Iris pigment epithelial cell (primary cell): ENCODE data around the gene IFT57.
A peak's percentile ranks its signal among the peaks of the same experiment; 100 is the strongest.
"Not testable (repeated sequence)": the region's sequence is repeated elsewhere in the genome, so short reads cannot be mapped to it uniquely, and the experiment has no call there.

Source experiments
- DNase-seq: peaks from one replicate; pipeline ENCODE4 v3.0.0-alpha.2; 2011; ENCODE audit warnings: low read depth

Gene IFT57, protein sequence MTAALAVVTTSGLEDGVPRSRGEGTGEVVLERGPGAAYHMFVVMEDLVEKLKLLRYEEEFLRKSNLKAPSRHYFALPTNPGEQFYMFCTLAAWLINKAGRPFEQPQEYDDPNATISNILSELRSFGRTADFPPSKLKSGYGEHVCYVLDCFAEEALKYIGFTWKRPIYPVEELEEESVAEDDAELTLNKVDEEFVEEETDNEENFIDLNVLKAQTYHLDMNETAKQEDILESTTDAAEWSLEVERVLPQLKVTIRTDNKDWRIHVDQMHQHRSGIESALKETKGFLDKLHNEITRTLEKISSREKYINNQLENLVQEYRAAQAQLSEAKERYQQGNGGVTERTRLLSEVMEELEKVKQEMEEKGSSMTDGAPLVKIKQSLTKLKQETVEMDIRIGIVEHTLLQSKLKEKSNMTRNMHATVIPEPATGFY

DNA sequence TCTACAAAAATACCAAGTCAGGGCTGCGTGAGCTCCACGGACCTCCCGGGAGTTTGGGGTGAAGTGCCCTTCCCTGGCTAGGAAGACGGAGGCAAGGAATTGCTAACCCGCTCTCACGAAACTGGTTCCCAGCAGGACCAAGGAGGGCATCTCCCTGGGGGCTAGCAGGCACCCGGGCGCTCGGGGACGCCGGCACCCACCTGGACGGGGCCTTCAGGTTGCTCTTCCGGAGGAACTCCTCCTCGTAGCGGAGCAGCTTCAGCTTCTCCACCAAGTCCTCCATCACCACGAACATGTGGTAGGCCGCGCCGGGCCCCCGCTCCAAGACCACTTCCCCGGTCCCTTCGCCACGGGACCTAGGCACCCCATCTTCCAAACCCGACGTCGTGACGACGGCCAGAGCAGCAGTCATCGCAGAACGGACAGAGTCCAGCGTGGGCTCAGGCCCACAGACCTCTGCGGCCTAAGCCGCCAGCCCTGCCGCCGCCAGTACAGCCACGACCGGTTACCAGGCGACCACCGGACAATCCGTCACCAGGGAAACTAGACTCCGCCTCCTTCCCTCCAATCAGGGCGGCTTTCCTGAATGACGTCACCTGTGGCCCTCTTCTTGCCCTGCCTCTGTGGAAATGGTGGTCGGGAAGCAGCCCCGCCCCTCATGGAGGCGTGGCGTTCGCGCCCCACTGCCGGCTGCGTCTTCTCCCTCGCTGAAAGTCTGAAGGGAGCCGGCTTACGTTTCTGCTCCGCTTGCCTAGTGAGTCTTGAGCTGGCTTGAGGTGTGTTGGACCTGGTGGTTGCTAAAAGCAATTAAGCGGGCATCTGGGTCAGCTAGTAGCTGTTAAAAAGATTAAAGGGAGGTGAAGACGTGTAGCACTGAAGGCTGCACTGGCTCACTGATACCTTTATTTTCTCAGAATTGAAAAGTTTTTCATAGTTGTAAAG lies at the start of gene IFT57:
IFT57 (minus strand) TSS at position 514 of the 942 bp plus-strand sequence; CDS start at position 412, 102 bp downstream.
- DNase-seq, result peak; percentile 98

DNA sequence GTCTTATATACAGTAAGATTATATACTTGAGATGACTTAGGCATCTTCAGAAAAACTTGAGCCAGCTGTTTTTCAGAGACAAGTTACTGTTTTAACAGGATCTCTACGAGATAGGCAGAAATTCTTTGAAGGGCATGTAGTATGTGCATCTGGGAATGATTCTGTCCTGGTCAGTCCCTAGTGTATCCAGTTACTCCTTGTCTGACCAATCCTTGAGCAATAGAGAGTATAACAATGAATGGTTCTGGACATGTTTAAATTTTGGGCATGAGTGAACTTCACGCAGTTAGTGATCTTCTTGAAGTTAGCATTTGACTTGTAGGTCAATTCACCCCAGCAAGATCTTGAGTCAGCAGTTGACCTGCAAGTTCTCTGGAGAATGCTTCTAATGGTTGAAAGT lies 49.4 kb upstream of the IFT57 start:
- DNase-seq, result no peak

DNA sequence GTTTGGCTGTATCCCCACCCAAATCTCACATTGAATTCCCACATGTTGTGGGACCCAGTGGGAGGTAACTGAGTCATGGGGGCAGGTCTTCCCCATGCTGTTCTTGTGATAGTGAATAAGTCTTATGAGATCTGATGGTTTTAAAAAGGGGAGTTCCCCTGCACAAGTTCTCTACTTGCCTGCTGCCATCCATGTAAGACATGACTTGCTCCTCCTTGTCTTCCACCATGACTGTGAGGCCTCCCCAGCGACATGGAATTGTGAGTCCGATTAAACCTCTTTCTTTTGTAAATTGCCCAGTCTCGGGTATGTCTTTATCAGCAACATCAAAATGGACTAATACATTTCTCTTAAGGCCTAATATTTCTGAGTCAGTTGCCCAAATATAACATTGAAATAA lies 46.0 kb upstream of the IFT57 start:
- DNase-seq, result not testable (repeated sequence)

DNA sequence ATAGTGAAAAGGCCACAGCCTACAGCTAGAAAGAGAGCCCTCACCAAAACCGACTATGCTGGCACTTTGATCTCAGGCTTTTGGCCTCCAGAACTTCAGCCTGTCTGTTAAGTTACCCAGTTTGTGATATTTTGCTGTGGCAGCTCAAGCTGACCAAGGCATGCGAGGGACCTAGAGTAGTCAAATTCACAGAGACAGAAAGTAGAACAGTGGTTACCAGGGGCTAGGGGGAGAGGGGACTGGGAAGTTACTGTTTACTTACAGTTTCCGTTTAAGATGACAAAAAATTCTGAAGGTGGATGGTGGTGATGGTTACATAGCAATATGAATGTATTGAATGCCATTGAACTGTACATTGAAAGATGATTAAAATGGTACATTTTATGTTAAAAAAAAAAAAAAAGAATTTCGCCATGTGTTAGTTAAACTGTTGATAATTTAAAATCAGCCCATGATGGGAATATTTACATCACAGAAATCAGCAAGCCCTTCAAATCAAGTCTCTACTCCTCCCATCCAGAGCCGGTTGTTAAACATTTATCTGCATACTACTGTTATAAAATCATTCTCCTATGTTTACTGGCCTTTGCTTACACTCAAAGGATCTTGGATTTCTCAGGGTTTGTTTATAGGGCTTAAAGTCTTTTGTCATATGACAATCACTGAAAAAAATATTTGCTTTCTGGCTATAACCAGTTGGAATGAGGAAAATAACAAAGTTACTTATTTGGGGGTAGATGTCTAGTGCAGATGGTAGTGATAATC lies 42.5 kb upstream of the IFT57 start:
- not testable (repeated sequence) for DNase-seq

DNA sequence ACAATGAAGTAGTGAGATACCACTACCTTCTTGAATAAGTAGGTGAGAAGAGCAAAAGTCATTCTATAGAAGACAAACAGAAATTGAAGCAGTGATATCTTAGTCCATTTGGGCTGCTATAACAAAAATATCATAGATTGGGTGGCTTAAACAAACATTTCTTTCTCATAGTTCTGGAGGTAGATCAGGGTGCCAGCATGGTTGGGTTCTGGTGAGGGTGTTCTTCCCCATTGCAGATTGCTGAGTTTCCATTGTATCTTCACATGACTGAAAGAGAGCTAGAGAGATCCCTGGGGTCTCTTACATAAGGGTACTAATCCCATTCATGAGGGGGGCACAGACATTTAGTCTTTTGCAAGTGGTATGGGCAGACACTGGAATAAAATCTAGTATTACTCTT lies 32.9 kb upstream of the IFT57 start:
- no peak for DNase-seq

DNA sequence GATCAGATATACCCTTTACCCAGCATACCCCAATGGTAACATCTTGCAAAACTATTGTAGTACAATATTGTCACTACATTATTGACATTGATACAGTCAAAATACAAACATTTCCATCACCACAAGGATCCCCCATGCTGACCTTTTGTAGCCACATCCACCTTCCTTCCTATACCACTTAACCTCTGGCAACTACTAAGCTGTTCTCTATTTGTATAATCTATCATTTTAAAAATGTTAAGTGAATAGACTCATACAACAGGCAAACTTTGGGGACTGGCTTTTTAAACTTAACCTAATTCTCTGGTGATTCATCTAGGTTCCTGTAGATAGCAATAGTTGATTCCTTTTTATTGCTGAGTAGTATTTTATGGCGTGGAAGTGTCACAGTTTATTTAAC lies 29.6 kb upstream of the IFT57 start:
- DNase-seq, result no peak

DNA sequence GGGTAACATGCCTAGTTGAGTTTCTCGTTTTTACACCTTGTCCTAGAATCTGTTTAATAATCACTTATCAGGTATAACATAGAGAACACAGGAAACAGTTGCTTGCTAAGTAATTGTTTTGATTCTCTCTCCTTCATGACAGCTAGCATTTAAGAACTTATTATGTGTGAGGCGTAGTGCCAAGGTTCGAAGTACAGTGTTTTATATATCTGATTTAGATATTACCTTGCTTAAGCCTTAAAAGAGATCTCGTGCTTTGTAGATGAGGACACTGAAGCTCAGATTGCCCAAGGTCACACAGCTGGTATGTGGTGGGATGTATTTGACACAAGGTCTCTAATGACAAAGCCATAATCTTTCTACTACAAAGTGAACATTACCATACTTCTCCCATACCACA lies 29.0 kb upstream of the IFT57 start:
- no peak for DNase-seq

DNA sequence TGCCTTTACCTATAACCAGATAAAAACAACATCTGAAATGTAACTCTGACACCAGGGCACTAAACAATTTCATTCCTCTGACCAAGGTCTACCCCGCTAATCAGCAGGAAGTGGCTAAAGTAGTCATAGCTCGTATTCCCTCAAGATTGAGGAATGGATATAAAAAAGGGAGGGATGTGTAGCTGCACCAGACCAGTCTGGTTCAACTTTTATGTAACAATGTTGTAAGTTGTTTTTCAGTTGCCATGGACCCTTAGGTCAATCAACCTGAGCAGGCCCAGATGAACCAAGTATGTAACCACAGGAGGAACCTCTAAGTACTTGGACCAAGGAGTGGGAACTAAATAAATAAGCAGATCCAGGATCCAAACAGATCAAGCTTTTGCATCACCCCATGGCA lies 28.4 kb upstream of the IFT57 start:
- peak; percentile 11 for DNase-seq

DNA sequence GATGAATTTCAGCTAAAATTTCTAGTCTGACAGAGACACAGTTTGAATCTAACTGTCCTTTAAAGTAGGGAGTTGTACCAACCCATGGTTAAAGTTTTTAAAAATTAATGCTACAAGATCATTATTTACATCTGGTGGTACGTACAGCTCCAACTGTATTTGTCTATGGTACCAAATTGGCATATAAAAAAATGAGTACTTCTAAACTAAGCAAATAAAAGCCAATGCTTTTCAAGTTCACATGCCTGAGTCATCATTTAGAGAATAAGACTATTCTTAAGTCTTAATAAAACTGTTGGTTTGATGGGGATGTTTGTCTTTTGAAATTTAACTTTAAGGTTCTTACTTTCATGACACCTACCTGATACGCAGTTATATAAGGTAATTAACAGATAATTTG lies 21.0 kb upstream of the IFT57 start:
- no peak for DNase-seq

DNA sequence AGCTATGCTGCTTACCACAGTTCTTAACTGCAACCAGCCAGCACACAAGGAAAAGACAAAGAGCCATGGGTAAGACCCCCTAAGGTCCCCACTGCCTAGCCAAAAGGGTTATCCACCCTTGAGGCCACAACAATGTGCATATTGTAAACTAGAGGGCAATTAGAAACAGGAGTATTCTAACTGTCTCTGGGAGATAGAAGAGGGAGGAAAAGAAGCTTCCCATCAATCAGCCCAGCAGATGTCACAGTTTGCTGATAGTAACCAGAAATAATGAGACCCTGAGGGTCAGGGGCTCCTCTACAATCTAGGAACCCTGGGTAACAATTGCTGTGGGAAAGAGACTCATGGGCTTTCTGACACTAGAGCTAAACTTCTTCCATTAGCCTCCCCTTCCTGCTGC lies 20.6 kb upstream of the IFT57 start:
- no peak for DNase-seq

DNA sequence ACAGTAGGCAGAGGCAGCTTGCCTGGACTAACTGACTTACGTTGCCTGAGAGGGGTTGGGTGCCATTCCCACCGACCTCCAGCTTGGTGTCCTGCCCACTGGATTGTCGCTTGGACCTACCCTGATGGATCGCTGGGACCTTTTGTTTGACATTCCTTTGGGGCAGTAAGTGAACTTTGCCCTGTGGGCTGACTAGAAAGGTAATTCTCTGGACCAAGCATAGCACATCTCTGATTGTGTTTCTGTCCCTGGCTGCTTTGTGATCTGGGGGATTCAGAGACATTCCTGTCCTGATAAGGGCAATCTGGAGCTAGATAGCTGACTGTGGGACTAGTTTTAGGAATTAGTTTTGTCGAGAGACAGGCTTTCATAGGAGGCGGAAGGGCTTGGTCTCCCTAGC lies 19.5 kb upstream of the IFT57 start:
- no peak for DNase-seq

DNA sequence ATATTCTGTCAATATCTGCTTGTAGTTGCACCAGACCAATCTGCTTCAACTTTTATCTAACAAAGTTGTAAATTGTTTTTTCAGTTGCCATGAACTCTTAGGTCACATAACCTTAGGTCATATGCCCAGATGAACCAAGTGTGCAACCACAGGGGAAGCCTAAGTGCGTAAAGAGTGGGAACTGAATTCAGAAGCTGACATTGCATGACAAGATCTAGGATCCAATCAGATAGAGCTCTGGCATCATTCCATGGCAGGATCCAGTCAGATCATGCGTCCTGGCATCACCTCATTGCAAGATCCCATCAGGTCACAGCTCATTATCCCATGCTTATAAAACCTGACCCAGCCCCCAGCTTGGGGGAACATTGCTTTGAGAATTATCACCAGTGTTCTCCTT lies 18.9 kb upstream of the IFT57 start:
- no peak for DNase-seq

DNA sequence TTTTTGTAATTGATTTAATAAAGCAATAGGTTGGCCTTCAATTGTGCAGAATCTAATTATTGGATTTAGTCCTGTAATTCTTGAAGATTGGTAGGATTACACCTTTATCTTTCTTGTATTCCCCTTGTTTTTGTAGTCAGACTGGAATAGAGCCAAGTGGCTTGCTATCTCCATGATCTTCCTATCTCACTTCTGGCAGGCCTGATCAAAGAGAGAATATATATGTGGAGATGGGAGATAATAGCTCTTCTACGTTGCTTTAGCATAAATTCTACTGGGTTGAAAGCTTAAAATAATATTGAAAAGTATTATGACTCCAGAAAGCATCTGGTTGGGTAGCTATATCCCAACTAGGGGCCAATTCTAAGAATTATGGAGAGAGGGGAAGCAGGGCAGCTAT lies 16.9 kb upstream of the IFT57 start:
- DNase-seq, result no peak

DNA sequence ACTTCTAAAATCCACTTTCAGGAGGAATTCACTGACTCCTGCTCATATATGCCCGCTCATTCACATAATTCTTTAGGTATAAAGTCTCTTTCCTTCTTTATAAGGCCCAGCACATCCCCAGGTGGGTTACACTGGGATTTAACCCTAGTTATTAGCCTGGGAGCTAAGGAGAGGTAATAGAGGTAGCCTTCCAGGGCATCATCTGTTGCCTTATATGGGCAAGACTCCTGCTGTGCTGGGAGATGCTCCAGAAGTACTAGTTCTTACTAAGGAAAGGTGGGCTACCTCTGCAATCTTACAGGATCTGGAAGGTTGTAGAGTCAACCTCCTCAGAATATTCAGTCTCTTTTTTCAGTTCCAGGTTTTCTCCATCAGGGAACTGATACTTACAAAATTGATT lies 13.1 kb upstream of the IFT57 start:
- DNase-seq, result no peak

DNA sequence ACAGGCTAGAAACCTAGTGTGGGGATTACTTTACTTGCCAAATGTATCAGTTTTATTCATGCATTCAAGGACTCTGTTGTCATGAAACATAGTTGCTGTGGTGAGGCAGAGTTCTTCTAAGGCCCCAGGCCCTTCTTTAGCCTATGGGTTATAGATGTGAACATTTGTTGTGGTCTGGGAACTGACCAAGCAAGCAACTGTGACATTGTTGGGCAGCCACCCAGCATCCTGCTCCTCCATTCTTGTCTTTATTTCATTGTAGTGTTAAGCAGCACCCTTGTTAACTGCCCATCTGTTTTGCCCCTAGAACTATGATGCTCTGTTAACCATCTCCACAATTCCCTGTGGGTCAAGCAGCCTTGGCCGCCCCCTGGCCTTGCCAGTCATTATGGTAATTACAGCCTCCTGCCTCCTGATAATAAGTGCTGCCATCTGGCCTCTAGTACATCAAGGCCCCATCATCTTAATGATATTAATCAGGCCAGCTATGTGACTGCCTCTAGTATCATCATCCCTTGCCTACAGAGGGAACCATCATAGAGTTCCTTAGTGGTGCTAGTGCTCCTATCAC lies 12.2 kb upstream of the IFT57 start:
- DNase-seq, result no peak

DNA sequence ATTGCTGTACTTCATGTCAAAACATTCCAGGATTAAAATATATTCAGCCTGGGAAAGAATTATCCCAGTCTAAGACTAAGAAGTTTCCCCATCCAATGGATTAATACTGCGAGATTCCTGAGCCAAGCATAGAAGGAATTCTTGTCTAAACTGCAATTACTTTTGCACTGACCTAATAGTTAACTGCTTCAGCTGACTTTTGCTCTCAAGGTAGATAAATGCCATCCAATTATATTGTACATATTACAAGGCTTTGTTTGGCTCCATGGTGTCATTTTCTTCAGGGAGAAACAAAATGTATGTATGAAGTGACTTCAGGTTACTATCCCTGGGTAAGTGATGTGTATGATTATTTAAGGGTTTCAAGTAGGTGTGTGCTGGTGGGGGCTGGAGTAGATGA lies 6.1 kb upstream of the IFT57 start:
- no peak for DNase-seq

DNA sequence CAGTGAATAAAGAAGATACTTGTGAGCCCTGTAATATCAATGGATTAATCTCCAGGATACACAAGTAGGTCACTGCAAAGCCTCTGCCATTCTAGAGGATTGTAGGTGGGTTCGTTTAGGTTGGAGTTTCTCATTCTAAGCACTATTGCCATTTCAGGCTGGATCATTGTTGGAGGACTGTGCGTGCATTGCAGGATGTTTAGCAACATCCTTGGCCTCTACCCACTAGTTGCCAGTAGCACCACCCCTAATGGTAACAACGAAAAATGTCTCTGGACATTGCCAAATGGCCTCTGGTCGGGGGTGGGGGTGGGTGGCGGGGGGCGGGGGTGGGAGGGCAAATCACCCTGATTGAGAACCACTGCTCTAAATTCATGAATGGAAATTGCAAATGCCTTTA lies 4.9 kb upstream of the IFT57 start:
- DNase-seq, result no peak

DNA sequence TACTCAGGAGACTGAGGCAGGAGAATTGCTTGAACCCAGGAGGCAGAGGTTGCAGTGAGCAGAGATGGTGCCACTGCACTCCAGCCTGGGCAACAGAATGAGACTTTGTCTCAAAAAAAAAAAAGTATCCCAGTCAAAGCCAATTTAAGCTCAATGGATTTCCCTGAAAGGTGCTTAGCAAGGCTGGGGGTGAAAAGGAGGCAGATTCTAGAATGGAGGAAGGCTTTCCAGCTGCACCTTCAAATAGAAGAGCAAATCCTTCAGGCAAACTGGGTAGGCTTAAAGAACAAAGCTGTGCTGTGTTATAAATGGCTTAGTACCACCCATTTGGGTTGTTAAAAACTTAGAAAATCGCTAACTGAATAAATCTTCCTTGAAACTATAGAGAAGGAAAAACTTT lies 3.0 kb upstream of the IFT57 start:
- DNase-seq, result no peak

DNA sequence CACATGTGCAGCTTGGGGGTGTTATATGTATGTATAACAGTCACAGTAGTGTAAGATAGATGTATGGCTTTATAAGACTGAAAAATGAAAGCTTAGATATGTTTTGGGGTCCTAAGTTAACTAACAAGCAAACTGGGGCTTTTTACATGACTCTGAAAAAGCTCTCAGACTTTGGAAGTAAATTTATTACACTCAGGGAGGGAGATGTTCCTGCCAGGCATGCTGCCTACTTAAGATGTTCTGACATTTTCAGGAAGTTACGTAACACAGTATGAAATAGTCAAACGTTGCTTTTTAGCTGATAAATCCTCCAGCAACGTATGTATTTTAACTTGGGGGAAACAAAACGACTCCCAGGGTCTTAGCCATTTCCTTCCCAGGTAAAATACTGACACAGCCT lies 1.7 kb upstream of the IFT57 start:
- DNase-seq, result peak; percentile 73

DNA sequence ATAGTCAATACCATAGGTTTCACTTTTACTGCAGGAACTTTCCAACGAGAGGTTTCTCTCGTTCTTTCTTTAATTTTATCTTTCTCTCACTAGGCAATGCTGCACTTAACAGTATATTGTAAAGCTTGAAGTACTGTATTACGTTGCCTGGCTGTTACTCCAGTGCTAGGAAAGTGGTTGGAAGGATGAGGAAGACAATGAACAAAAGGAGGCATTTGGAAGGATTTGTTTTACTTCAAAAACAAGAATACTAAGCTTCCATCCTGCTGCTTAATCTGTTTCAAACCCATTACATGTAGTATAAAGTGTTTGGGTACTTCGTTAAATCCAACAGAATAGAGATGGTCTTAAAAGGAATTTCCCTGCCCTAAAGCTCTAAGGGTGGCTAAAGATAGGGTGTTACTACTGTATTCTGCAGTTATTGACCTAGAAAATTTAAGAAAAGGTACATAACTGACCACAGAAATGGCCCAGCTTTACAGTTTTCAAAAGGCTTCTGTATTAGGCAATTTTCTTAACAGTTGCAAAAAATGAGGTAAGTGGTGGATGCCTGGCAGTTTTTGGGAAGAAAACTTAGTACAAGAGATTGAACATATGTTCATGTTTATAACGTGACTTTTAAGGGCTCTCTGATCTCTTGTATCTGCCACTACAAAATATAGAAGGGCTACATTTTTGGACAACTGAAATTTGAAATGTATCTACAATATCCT lies 785 bp upstream of the IFT57 start:
- DNase-seq, result peak; percentile 21

DNA sequence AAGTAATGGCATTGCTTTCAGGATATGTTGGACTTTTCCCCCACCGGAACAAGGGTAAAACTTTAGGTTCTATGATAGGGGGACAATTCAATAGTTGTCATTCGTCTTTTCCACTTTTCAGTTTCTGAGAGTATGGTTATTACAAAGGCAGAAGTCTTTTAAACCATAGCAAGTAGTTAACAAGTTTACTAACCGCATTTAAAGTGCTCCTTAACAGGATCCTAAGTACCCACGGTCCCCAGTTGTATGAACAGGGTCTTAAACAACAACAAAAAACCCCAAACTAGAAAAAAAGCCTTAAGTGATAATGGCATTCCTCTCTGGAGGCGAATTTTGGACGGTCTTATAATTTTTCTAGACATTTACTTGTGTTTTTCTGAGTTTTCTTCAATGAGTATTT lies 831 bp downstream of the IFT57 start:
- DNase-seq, result no peak
